CD4-positive, alpha-beta T cell (primary cell): ENCODE measurements around the gene TNFAIP1. TPM values are rescaled to one million over a fixed set of nuclear protein-coding genes. Genes with fewer than 3 reads are reported as not detected.
"Not testable (repeated sequence)": the region's sequence is repeated elsewhere in the genome, so short reads cannot be mapped to it uniquely, and the experiment has no call there.

Experiments used
- ATAC-seq: fragments of 200-7000 bp; cut with Tn5 transposase; one replicate; pipeline ENCODE4 v1.10.0; 2022; ENCODE audit warnings: mild to moderate bottlenecking; ENCODE audit not compliant: poor library complexity
- CTCF ChIA-PET: fragments of 350-600 bp; sonication (Branson Sonifier 250); formaldehyde crosslinking; loops from one replicate; lab custom pipeline; 2021; ENCODE audit warnings: antibody characterized with exemption, inconsistent platforms; lab: Charles Lee
- POLR2A ChIA-PET: fragments of 350-600 bp; sonication (Branson Sonifier 250); formaldehyde crosslinking; loops from one replicate; lab custom pipeline; 2021; ENCODE audit warnings: antibody characterized with exemption, inconsistent platforms; lab: Charles Lee
- DNase-seq, 14 experiments: peaks; one replicate each; pipeline ENCODE4 v3.0.0-alpha.2; 2013 to 2020; ENCODE audit warnings: mixed read lengths in 2 of 14
- H3K27ac ChIP-seq, 2 donors: one replicate each; pipeline versions ENCODE4 v1.5.1 to v1.7.0; 2013; ENCODE audit warnings: low read length in 2 of 2, low read depth in 1 of 2, mild to moderate bottlenecking in 1 of 2
- H3K27me3 ChIP-seq, 2 experiments: 1 replicate in 1 of 2; 2 replicates in 1 of 2; pipeline versions ENCODE4 v1.6.1 to v1.7.0; 2013; ENCODE audit warnings: low read length in 2 of 2, control low read depth in 1 of 2, mild to moderate bottlenecking in 1 of 2, moderate library complexity in 1 of 2; ENCODE audit not compliant: insufficient read depth in 2 of 2, control insufficient read depth in 1 of 2
- H3K36me3 ChIP-seq: one replicate; pipeline ENCODE4 v1.6.1; 2013; ENCODE audit warnings: low read length, control low read depth; ENCODE audit not compliant: insufficient read depth
- H3K4me1 ChIP-seq: one replicate; pipeline ENCODE4 v1.6.1; 2013; ENCODE audit warnings: low read length, control low read depth; ENCODE audit not compliant: insufficient read depth
- H3K4me3 ChIP-seq: one replicate; pipeline ENCODE4 v1.5.1; 2013; ENCODE audit warnings: mild to moderate bottlenecking, low read length, moderate library complexity
- H3K9me3 ChIP-seq, 2 experiments: 1 replicate in 1 of 2; 2 replicates in 1 of 2; pipeline versions ENCODE4 v1.6.1 to v1.7.0; 2013; ENCODE audit warnings: low read length in 2 of 2, mild to moderate bottlenecking in 2 of 2, control low read depth in 1 of 2, moderate library complexity in 1 of 2; ENCODE audit not compliant: control insufficient read depth in 1 of 2, insufficient read depth in 1 of 2
- H3K27ac Mint-ChIP-seq: one replicate; pipeline ENCODE4 v1.8.0; 2020; ENCODE audit warnings: mixed read lengths
- H3K27me3 Mint-ChIP-seq: one replicate; pipeline ENCODE4 v1.8.0; 2021; ENCODE audit warnings: mixed read lengths
- H3K36me3 Mint-ChIP-seq: one replicate; pipeline ENCODE4 v1.8.0; 2021; ENCODE audit warnings: low read depth, mixed read lengths
- H3K4me1 Mint-ChIP-seq: one replicate; pipeline ENCODE4 v1.8.0; 2021; ENCODE audit warnings: low read depth, mixed read lengths
- H3K4me3 Mint-ChIP-seq: one replicate; pipeline ENCODE4 v1.8.0; 2020; ENCODE audit warnings: mild to moderate bottlenecking, mixed read lengths
- H3K9me3 Mint-ChIP-seq: one replicate; pipeline ENCODE4 v1.8.0; 2020; ENCODE audit warnings: mixed read lengths
- CTCF ChIP-seq: fragments of 200-600 bp; IDR thresholded peaks from one replicate; pipeline ENCODE4 v1.8.0; 2022; ENCODE audit warnings: antibody characterized with exemption, mild to moderate bottlenecking
- intact Hi-C, 2 experiments: fragments of 100-400 bp; cut with DNase I in 1 of 2; cut with micrococcal nuclease in 1 of 2; formaldehyde crosslinking; loops; one replicate each; pipeline versions ENCODE4 v1.15.1 to v1.9.0; 2023 to 2025; cut with DNase I, micrococcal nuclease
- total RNA-seq, 174 experiments: library from RNA in 2 of 174; stranded (reverse) in 2 of 174; gene quantifications; one replicate each; pipeline ENCODE4 v1.2.3 and lab custom pipeline; 2021 to 2026

Gene TNFAIP1
- total RNA-seq, 2 experiments from 2014 or later: 9.5 to 12.1 TPM

GRCh38 chr17:28338056-28338768 is 2.7 kb downstream of the TNFAIP1 start:
- Histone ChIP-seq H3K4me1 (peaks cover 36% of the 10 kb centered on the region), H3K27ac (no peak overlapping the region), H3K27me3 (no peaks in the 10 kb centered on the region), H3K9me3 (peaks cover 0 to 3% of the 10 kb centered on the region in 2 experiments), H3K36me3 (peaks cover 45% of the 10 kb centered on the region), H3K4me3 (no peak overlapping the region)
- POLR2A ChIA-PET: interaction anchor here (1.5 kb wide), 1 partner anchor 19 kb away, joined by 8 read pairs; the partner anchor contains the start of gene POLDIP2
- H3K27me3 Mint-ChIP-seq: no peaks in the 10 kb centered on the region
- CTCF ChIA-PET: no interaction called here
- H3K36me3 Mint-ChIP-seq: peaks cover 40% of the 10 kb centered on the region
- H3K4me1 Mint-ChIP-seq: peaks cover 48% of the 10 kb centered on the region
- peak overlapping the region; percentile 3 for H3K27ac Mint-ChIP-seq
- H3K4me3 Mint-ChIP-seq: peak overlapping the region; percentile 30
- DNase-seq: no peak
- TF ChIP-seq CTCF: no peak
- intact Hi-C loops: loop anchor here in 1 of 2 experiments (5.0 to 10.0 kb wide), 3 partner anchors 296 to 507 kb away; partner anchors contain the start of genes BLTP2, FAM222B and NLK
- ATAC-seq: no peak
- no peaks in the 10 kb centered on the region for H3K9me3 Mint-ChIP-seq

- intact Hi-C loops: loop anchor here in 1 of 2 experiments (5.0 to 10.0 kb wide), 3 partner anchors 296 to 506 kb away; partner anchors contain the start of genes BLTP2, FAM222B and NLK
- Mint-ChIP-seq H3K4me3 (peak overlapping the region; percentile 30), H3K36me3 (peaks cover 44% of the 10 kb centered on the region), H3K4me1 (peaks cover 47% of the 10 kb centered on the region)
- H3K9me3 ChIP-seq, CTCF ChIA-PET, H3K4me3 ChIP-seq, ATAC-seq, H3K9me3 Mint-ChIP-seq, H3K27me3 ChIP-seq, H3K27ac ChIP-seq, DNase-seq, H3K27me3 Mint-ChIP-seq, H3K27ac Mint-ChIP-seq: not testable (repeated sequence)
- Histone ChIP-seq H3K36me3 (peaks cover 48% of the 10 kb centered on the region), H3K4me1 (peaks cover 31% of the 10 kb centered on the region)
- POLR2A ChIA-PET: interaction anchor here (1.5 kb wide), 1 partner anchor 18 kb away, joined by 8 read pairs; the partner anchor contains the start of gene POLDIP2
Observed at GRCh38 chr17:28338769-28339212, 3.2 kb downstream of the TNFAIP1 start.

- no peak for ATAC-seq
- H3K4me1 Mint-ChIP-seq: peaks cover 41% of the 10 kb centered on the region
- CTCF ChIA-PET: no interaction called here
- H3K4me3 Mint-ChIP-seq: no peak overlapping the region
- Histone ChIP-seq H3K9me3 (peaks cover 0 to 3% of the 10 kb centered on the region in 2 experiments), H3K27me3 (no peaks in the 10 kb centered on the region), H3K36me3 (peaks cover 52% of the 10 kb centered on the region), H3K27ac (no peak overlapping the region), H3K4me3 (no peak overlapping the region), H3K4me1 (peaks cover 24% of the 10 kb centered on the region)
- no peaks in the 10 kb centered on the region for H3K27me3 Mint-ChIP-seq
- POLR2A ChIA-PET: interaction anchor here (0.6 kb wide), 1 partner anchor 10 kb away, joined by 4 read pairs; no protein-coding TSS in a partner anchor
- no peak overlapping the region for H3K27ac Mint-ChIP-seq
- H3K36me3 Mint-ChIP-seq: peaks cover 50% of the 10 kb centered on the region
- intact Hi-C loops: loop anchor here in 1 of 2 experiments (5.0 to 10.0 kb wide), 3 partner anchors 297 to 505 kb away; partner anchors contain the start of genes BLTP2, FAM222B and NLK
- no peak for DNase-seq
- no peak for TF ChIP-seq CTCF
- no peaks in the 10 kb centered on the region for H3K9me3 Mint-ChIP-seq
Observed at GRCh38 chr17:28339431-28339830, 3.9 kb downstream of the TNFAIP1 start.
